GM12875 (cell line): ENCODE results near the gene SMIM35.

Experiments
- H3K4me3 ChIP-seq: one replicate; pipeline ENCODE4 v1.5.1; 2011; ENCODE audit warnings: low read depth, low read length, control low read depth
- TF ChIP-seq, protein P1 (sequence below): IDR thresholded peaks from 2 replicates; pipeline ENCODE4 v1.5.1; 2011; ENCODE audit warnings: low read depth, mild to moderate bottlenecking, control low read depth, inconsistent platforms, low read length, moderate library complexity, borderline replicate concordance; ENCODE audit not compliant: insufficient read depth

The SMIM35 gene

GRCh38 chr11:118058311-118059245 lies 28.2 kb downstream of the SMIM35 start:
- H3K4me3 ChIP-seq = no peak overlapping the region
- TF ChIP-seq, protein P1, sequence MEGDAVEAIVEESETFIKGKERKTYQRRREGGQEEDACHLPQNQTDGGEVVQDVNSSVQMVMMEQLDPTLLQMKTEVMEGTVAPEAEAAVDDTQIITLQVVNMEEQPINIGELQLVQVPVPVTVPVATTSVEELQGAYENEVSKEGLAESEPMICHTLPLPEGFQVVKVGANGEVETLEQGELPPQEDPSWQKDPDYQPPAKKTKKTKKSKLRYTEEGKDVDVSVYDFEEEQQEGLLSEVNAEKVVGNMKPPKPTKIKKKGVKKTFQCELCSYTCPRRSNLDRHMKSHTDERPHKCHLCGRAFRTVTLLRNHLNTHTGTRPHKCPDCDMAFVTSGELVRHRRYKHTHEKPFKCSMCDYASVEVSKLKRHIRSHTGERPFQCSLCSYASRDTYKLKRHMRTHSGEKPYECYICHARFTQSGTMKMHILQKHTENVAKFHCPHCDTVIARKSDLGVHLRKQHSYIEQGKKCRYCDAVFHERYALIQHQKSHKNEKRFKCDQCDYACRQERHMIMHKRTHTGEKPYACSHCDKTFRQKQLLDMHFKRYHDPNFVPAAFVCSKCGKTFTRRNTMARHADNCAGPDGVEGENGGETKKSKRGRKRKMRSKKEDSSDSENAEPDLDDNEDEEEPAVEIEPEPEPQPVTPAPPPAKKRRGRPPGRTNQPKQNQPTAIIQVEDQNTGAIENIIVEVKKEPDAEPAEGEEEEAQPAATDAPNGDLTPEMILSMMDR = no peak

- TF ChIP-seq, protein P1 = no peak
- H3K4me3 ChIP-seq = no peak overlapping the region
These were observed 29.3 kb downstream of the SMIM35 start for GRCh38 chr11:118057251-118058145.

DNA sequence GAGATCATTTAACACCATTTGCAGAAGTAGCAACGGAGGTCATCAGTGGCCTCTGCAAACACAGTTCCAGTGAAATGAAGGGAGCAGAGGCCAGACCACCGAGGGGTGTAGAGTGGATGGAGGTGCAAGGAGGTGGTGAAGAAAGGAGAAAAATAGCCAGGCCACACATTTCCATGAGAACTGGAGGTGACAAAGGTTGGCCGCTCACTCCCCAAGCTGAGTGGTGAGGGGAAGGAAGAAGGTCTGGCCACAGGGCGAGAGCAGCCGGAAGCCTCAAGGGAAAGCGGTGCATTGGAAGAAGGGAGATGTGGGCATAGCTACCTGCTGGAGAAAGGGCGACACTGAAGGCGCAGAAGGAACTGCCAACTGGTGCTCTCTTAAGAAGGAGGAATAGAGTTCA lies 30.0 kb downstream of the SMIM35 start:
- TF ChIP-seq, protein P1 = no peak
- H3K4me3 ChIP-seq = no peak overlapping the region

GRCh38 chr11:118055966-118056365 lies 30.8 kb downstream of the SMIM35 start:
- TF ChIP-seq, protein P1 = no peak
- no peak overlapping the region for H3K4me3 ChIP-seq

- TF ChIP-seq, protein P1 = no peak
- no peak overlapping the region for H3K4me3 ChIP-seq
These were observed 31.8 kb downstream of the SMIM35 start for GRCh38 chr11:118054712-118055640.

- no peak overlapping the region for H3K4me3 ChIP-seq
- TF ChIP-seq, protein P1 = no peak
These were observed 34.1 kb downstream of the SMIM35 start for GRCh38 chr11:118052581-118053206.
